IPS-11a (cell line): Measurements from ENCODE around the gene LRRC4B.

Experiments used
- H3K4me3 ChIP-seq: one replicate; pipeline ENCODE4 v1.5.1; 2013; ENCODE audit warnings: low read depth, low read length, control low read depth

Gene LRRC4B

DNA sequence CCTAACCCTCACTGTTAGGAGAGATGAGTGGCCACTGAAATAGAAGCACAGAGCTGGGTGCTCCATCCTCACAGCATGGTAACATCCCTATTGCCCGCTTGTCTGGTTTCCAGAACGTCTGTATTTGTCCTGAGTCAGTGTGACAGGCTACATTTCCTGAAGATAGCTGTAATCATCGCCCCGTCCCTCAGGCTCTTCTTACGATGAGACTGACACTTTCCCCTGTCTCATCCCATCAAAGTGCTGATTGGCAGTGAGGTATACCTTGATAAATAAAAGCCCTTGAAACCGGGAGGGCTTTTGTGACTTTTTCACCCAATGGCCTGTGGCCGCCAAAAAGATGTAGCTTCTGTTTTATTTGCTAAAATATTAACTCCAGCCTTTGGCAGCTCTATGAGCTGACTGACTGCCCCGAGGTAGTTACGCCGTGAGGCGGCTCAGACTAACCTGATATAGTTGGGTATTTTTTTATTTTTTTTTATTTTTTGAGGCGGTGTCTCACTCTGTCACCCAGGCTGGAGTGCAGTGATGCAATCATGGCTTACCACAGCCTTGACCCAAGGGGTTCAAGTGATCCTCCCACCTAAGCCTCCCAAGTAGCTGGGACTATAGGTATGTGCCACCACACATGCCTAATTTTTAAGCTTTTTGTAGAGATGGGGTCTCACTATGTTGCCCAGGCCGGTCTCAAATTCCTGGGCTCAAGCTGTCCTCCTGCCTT lies 5.7 kb upstream of the LRRC4B start:
- no peak overlapping the region for H3K4me3 ChIP-seq

DNA sequence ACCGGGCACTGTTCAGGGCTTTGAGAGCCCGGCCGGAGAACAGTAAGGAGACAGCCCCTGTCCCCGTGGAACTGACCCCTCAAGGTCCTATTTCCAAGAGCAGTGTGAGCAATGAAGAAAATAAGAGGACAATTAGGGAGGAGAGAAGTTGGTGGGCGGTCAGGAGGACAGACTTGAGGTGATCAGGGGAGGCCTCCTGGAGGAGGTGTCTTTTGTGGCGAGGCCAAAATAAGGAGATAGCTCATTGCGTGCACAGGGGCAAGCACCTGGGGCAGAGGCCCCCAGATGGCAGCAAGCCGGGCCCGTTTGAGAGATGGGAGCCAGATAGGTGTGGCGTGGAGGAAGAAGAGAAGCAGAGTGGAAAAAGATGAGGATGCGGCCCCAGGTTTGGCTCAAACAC lies 2.8 kb upstream of the LRRC4B start:
- no peak overlapping the region for H3K4me3 ChIP-seq

DNA sequence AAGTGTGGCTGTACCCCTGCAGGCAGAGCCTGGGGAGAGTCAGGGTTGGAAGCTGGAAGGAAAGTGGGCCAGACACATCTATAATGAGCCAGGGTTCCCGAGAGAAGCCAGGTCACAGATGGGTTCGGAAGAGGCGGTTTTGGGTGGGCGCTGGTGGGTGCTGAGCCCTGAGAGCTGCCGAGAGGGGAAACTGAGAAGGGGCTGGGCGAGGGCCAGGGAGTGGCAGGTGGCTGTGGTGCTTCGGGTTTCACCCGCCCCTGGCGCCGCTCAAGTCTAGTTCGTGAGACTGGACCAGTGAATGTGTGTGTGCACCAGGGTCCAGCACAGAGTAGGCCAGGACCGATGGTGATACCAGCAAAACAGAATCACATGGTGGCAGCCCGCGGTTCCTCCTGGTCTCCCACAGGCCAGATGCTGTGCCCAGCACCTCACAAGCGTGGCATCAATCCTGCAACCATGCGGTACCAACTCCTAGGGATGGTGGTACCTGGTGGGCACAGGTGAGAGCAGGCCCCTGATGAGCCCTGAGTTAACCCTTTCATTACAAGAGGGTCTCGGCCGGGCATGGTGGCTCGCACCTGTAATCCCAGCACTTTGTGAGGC lies 1.8 kb upstream of the LRRC4B start:
- no peak overlapping the region for H3K4me3 ChIP-seq

DNA sequence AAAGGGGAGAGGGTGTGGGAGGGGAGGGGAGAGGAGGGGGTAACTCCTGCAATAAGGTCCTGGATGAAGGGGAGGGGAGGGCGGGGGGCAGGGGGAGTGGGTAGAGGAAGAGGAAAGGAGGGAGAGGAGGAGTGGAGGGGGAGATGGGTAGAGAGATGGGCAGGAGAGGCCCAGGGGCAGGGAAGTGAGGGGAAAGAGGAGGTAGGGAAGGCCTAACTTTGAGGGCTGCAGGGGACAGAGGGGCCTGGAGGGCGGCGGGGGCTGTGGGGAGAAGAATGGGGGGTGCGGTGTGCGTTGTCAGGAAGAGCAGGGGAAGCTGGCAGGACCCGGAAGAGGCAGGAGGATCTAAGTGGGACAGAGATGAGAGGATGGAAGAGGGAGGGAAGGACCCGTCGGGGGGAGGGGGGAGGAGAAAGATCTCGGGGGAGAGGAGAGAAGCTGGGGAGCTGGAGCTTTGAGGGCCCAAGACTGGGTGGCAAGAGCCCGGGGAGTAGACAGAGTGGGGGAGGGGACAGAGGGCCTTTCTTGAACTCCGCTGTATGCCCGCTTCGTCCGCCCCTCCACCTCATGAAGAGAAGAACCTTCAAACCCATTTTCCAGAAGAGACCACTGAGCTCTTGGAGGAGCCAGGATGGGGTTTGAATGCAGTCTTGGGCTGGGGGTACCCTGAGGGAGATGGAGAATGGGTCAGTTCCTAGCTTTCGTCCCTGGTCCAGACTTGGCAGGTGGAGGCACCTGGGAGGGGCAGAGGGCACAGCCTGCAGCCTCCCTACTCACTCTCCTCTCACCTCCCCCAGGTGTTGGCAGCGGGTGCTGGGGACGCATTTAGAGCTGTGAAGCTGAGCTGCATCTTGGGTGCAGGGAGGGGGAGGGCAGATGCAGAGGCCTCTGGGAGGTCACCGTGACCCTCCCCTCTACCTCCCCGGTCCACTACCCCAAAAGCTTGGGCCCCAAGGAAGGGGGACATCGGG lies 778 bp upstream of the LRRC4B start:
- H3K4me3 ChIP-seq: no peak overlapping the region

DNA sequence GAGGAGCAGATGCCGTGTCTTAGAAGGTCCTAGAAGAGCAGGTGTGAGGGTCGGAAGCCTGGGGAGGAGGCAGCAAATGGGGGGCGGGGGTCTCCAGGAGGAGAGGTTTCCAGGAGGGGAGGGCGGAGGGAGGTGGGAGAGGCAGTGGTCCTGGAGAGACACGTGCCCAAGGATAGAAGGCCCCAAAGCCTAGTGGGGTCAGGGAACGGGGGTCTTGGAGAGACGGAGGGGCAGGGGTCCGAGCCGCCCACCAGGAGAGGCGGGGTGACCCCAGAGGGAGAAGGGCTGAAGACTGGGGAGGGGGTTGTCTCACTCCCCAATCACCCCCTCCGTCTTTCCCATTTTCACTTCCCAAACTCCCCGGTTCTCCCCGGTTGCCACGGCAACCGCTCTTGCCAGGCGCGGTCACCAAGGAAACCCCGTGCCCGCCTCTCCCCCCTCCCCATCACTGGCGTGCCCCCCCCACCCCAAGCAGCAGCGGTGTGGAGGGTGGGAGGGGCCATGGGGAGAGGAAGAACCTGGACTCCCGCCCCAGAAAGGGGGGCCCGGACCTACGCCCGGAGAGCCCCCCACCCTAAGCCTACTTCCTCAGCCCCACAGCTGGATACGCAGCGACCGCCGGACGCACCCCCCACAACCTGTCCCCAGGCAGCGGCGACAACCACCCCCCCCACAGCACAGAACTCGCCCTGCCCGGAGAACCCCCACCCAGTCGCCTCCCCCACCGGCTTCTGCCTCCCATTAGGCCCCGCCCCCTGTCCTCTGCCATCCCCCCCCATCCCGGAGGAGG lies 988 bp downstream of the LRRC4B start:
- peak overlapping the region; percentile 20 for H3K4me3 ChIP-seq

DNA sequence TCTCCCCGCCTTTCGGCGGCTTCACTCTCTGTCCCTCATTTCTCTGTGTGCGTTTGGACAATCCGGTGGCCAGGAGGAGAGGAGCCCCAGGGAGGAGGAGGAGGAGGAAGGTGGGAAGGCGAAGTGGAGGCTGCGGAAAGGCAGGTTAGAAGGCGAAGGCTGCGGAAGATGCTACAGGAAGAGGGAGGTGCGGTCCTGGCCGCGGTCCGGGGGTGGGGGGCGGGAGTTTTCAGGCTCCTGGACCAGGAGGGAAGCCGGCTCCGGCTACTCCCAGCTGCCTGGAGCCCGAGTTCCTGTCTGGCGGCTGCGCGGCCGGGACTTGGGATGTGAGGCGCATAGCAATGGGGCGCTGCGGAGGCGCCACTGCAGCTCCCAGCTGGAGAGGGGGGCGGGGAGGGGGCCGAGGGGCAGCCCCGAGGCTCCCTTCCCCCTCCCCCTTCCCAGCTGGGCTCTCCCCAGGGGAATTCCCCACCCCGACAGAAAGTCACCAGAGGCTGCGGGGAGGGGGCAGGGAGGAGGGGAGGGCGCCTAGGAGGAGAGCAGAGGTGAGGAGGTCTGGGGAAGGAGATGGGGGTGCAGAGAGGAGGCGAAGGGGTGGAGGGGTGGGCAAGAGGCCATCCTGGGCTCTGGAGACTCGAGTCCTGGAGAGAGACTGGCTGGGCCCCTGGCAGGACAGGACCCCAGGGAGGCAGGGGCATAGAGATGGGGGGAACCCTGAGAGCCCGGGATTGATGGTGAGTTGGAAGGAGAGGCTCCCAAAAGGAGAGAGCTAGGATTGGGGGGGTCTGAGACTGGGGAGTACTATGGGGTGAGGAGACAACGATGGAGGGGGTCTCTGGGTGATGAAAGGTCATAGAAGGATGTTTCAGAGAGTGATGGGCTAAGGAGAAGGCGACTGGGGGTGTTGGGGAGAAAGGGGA lies 2.0 kb downstream of the LRRC4B start:
- H3K4me3 ChIP-seq: no peak overlapping the region

DNA sequence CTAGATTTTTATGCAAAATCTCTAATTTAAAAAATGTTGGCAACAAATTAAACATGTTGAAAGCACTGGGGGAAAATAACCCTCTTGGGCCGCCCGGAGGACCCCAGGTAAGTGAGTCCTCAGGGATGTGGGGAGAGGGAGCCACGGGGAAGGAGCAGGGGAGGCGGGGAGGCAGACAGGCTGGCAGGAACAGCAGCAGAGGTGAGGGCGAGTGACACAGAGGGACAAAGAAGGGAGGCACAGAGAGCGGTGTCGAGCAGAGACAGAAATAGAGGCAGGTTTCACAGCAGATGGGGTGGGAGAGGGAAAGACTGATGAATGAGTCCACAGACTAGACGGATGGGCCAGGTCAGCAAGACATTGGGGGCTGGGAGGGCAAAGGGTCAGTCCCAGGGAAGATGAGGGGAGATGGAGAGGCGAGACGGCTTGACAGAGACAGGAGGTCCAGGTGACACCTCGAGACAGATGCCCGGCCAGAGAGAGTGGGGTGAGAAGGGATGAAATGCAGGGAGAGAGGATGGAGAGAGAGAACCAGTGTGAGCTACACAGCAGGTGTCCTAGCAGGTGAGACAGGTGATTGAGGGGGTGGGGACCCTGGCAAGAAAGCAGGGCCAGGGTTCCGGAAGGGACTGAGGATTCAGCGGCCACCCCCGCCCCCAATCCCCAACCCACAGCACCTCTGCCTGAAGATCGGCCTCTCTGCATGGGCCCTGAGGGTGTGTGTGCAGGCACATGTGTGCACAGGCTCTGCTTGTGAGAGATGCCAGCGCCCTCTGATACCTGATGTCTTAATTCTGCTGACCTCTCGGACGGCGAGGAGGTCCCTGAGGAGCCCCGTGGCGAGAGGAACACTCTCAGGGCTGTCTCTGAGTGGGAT lies 3.8 kb downstream of the LRRC4B start:
- H3K4me3 ChIP-seq: no peak overlapping the region

DNA sequence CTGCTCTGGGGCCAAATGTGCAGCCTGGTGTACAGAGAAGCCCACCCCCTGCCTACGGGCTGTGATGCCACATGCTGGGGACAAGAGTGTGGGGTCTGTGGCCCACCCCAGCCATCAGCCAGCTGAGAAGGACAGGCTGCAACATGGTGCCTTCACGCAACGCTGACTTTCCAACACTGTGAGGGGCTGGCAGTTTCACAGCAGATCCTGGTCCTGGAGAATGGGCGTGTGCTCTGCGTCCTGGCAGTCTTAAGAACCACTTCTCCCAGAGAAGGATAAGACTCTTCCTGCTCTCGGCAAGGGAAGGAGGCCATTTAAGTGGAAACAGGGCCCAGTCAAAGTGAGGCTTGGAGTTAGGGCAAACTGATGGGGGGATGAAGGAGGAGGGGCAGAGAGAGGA lies 4.6 kb downstream of the LRRC4B start:
- H3K4me3 ChIP-seq: no peak overlapping the region

DNA sequence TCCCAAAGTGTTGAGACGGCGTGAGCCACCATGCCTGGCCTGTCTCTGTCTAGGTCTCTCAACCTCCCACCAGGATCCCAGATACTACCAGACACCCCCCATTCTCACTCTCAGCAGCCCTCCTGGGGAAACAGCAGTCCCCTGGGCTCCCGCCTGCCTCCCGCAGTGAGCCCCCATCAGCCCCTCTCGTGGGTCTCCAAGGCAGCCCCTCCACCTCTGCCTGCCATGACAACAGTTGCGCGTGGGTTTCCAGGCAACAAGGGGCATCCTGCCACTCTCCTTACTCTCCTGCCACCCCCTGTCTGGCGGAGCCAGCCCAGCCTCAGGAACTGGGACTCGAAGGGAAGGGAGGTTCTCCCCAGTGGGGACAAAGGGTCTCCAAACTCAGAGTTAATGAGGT lies 5.2 kb downstream of the LRRC4B start:
- H3K4me3 ChIP-seq: no peak overlapping the region

DNA sequence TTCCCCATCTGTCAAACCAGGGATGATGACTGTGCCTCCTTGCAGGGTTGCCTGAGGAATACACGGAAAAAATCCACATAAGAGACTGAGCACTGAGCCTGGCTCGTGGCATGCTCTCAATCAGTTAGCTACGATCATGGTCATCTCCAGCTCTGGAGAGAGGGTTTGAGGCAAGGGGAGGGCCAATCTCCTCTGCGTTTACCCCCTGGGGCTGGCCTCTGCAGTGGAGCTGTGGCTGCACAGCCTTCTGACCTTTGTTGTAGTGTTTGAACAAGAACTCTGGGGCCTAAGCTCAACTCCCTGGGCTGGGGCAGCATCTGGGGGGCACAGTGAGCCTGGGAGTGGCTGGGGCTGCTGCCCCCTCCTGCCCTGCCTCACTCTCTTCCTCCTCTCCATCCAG lies 5.9 kb downstream of the LRRC4B start:
- H3K4me3 ChIP-seq: no peak overlapping the region

DNA sequence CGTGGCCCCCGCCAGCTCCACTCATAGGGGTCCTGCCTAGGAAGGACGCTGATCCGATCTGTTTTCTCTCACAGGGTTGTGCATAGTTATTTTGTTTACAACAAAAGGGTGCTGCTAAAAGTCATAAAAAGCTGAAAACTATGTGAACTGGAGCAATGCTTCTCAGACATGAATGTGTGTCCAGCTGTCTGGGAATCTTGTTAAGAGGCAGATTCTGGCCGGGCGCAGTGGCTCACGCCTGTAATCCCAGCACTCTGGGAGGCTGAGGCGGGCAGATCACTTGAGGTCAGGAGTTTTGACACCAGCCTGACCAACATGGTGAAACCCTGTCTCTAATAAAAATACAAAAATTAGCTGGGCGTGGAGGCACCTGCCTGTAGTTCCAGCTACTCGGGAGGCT lies 8.6 kb downstream of the LRRC4B start:
- no peak overlapping the region for H3K4me3 ChIP-seq

DNA sequence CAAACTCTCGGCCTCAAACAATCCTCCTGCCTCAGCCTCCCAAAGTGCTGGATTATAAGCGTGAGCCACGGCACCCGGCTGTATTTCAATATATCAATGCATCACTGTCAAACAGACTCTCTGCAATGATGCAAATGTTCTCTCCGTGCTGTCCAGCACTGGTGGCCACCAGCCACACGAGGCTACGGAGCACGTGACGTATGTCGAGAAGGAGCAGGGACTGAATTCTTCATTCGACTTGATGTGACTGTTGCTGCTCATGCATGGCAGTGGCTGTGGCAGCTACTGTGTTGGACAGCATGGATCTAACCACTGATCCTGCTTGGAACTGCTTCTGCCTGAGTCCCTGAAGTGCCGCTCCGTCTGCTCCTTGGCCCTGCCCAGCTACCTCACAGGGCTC lies 9.8 kb downstream of the LRRC4B start:
- H3K4me3 ChIP-seq: no peak overlapping the region

DNA sequence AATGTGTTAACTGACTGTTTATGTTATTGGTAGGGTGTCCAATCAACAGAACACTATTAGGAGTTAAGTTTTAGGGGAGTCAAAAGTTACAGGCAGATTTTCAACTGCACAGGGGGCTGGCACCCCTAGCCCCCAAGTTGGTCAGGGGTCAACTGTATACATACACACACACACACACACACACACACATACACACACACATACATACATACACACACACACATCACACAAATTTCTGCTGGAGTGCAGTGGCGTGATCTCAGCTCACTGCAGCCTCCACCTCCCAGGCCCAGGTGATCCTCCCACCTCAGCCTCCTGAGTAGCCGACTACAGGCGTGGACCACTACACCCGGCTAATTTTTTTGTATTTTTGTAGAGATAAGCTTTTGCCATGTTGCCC lies 10.2 kb downstream of the LRRC4B start:
- no peak overlapping the region for H3K4me3 ChIP-seq

DNA sequence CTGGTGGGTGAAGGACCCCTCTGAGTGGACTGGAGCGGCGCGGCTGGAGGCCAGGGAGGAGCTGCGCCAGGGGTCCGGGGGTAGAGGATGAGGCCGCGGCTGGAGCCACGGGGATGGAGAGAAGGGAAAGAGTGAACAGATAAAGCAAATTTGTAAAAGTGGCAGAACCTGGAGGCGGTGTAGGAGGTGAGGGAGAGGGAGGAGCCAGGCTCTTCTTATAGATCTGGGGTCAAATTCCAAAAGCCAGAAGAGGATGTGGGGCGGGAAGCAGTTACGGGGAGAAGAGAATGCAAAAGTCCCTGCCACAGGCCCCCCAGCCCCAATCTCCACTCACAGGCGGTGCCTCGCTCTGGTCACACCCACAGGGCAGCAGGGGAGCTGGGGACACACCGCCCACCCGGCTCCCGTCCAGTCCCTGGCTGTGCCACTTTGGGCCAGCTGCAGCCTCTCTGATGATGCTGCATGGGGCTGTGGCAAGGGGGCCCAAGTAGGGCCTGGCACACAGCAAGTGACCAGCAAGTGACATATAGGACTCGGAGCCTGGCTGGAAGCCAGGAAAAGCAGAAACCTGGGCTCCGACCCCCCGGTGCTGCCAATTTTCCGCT lies 11.1 kb downstream of the LRRC4B start:
- peak overlapping the region; percentile 1 for H3K4me3 ChIP-seq

DNA sequence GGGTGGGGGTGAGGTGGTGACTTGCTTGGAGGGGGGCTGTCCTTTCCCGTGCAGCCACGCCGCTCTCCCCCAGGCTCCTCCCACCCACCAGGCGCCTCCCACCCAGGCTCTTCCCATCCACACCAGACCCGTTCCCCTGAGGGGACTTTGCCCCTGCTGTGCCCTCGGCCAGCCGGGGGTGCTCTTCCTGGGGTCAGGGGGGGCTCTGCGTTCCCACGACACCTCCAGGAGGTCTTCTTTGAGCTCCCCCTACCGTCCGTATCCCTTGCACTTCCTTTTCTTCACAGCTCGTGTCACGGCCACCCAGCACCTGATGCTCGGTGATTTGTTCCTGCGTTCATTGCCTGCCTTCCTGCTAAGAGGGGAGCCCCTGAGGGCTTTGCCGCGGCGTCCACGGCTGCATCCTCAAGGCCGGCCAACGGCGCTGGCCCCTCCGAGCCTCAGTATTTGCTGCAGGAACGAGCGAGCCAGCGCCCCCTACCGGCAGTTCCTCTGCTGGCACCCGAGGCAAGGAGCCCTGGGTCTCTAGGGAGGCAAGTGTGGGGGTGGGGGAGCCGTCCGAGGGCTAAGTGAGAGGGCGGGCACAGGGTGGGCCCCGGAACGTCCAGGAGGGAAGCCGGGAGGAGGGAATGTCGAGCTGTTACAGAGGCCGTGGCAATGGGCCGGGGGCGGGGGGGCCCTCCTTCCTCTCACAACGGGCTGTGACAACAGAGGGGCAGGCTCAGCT lies 11.8 kb downstream of the LRRC4B start:
- H3K4me3 ChIP-seq: peak overlapping the region; percentile 65

DNA sequence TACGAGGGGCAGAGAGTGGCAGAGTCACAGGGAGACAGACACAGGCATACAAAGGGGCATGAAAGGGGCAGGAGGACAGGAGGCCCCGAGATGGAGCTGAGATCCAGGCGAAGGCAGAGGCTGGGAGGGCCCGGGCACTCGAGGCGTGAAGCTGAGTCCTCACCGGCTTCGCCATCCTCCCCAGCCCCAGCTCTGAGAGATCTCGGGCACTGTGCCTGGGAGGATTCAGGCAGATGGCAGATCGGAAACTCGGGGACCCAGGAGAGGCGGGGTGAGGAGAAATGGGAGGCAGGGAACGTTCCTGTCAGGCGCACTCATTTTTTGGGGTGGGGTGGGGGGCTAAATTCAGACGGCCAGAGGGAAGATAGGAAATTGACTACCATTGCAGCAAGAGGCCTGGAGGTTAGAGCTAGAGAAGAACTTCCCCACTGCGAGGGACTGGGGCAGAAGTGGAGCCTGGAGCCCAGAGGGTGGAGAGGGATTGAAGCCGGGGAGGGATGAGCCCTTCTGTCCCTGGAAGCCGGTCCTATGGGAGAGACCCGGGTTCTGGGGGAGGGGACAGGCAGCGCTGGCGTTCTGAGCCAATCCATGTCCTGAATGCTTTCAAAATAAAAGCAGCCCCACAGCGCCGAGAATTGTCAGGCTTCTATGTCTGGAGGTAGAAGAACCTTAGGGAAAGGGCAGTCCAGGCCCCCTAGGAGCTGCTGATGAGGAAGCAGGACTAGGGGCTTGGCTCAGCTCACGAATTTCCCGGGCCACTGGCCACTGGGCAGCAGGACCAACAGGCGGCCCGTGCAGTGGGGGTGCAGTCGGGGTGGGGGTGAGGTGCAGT lies 12.6 kb downstream of the LRRC4B start:
- H3K4me3 ChIP-seq: peak overlapping the region; percentile 65

DNA sequence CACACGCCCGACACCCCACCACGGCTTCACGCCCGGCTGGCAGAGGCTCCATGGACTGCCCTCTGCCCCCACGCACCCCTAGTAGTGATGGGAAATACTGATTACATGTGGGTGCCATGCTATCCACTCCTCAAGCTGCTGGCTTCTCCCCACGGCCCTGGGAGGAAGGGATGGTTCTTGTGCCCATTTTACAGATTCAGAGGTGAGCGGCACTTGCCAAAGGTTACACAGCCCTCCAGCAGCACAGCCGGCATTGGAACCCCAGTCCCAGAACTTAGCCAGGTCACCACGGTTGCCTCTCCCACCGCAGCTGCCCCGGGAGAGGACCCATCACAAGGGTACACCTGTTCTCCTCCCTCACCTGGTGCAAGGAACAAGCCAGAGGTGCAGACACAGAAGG lies 13.2 kb downstream of the LRRC4B start:
- no peak overlapping the region for H3K4me3 ChIP-seq
